PC-9 (cell line): ENCODE data around the gene KDM5A. TPM values are rescaled to one million over a fixed set of nuclear protein-coding genes. Genes with fewer than 3 reads are reported as not detected.
A peak's percentile ranks its signal among the peaks of the same experiment; 100 is the strongest.

ENCODE experiments used
- BruUV-seq: library from RNA; stranded (reverse); fragments of 400-500 nt; replicated peaks from 2 replicates; lab custom pipeline; 2021; lab: Mats Ljungman, UMichigan
- CTCF ChIA-PET: fragments of 300-600 bp; sonication (Branson Sonifier 250); formaldehyde crosslinking; loops from one replicate; lab custom pipeline; 2022; ENCODE audit warnings: antibody characterized with exemption; lab: Charles Lee
- POLR2A ChIA-PET: fragments of 300-600 bp; sonication (Branson Sonifier 250); formaldehyde crosslinking; loops from one replicate; lab custom pipeline; 2022; ENCODE audit warnings: antibody characterized with exemption; ENCODE audit not compliant: unreplicated experiment; lab: Charles Lee
- DNase-seq, 2 experiments: peaks; one replicate each; pipeline versions ENCODE4 v3.0.0 to v3.0.0-alpha.2; 2015 to 2022; ENCODE audit warnings: mixed read lengths in 1 of 2
- H2AFZ ChIP-seq: fragments of 200-600 bp; sonication (generic); 2 replicates; pipeline ENCODE4 v1.8.1; 2017; ENCODE audit warnings: antibody characterized with exemption
- H3F3A ChIP-seq: fragments of 200-600 bp; sonication (generic); 2 replicates; pipeline ENCODE4 v1.8.1; 2017; ENCODE audit warnings: antibody characterized with exemption, mild to moderate bottlenecking, low read depth; ENCODE audit not compliant: insufficient read depth
- H3K27ac ChIP-seq: fragments of 200-600 bp; sonication (generic); 2 replicates; pipeline ENCODE4 v1.6.1; 2016; ENCODE audit warnings: mixed run types
- H3K27me3 ChIP-seq: fragments of 200-600 bp; sonication (generic); 2 replicates; pipeline ENCODE4 v1.6.1; 2016; ENCODE audit warnings: low read depth, mixed run types; ENCODE audit not compliant: insufficient read depth
- H3K36me3 ChIP-seq: fragments of 200-600 bp; sonication (generic); 2 replicates; pipeline ENCODE4 v1.6.1; 2016; ENCODE audit warnings: low read depth, mixed run types
- H3K4me1 ChIP-seq: fragments of 200-600 bp; sonication (generic); replicated peaks from 2 replicates; pipeline ENCODE4 v1.6.1; 2016; ENCODE audit warnings: mixed run types; ENCODE audit not compliant: insufficient read depth
- H3K4me2 ChIP-seq: fragments of 200-600 bp; sonication (generic); 2 replicates; pipeline ENCODE4 v1.6.1; 2017; ENCODE audit warnings: mixed run types
- H3K4me3 ChIP-seq: fragments of 200-600 bp; sonication (generic); 2 replicates; pipeline ENCODE4 v1.6.1; 2016; ENCODE audit warnings: mixed run types
- H3K79me2 ChIP-seq: fragments of 200-600 bp; sonication (generic); 2 replicates; pipeline ENCODE4 v1.6.1; 2017; ENCODE audit warnings: low read depth, mixed run types
- H3K9me2 ChIP-seq: fragments of 200-600 bp; sonication (generic); 2 replicates; pipeline ENCODE4 v1.8.1; 2017; ENCODE audit warnings: mild to moderate bottlenecking; ENCODE audit not compliant: insufficient read depth
- H3K9me3 ChIP-seq: fragments of 200-600 bp; sonication (generic); 2 replicates; pipeline ENCODE4 v1.8.1; 2016; ENCODE audit warnings: low read depth; ENCODE audit not compliant: insufficient read depth
- H4K20me1 ChIP-seq: fragments of 200-600 bp; sonication (generic); 2 replicates; pipeline ENCODE4 v1.8.1; 2017; ENCODE audit not compliant: insufficient read depth
- CTCF ChIP-seq: fragments of 200-600 bp; sonication (generic); conservative IDR thresholded peaks from 2 replicates; pipeline ENCODE4 v1.6.1; 2017; ENCODE audit warnings: mixed run types, antibody characterized with exemption, mild to moderate bottlenecking, moderate library complexity
- EZH2 ChIP-seq: fragments of 200-600 bp; sonication (generic); IDR thresholded peaks from 2 replicates; pipeline ENCODE4 v1.8.0; 2017; ENCODE audit warnings: antibody characterized with exemption, low read depth
- intact Hi-C: fragments of 100-400 bp; cut with micrococcal nuclease; formaldehyde crosslinking; loops from one replicate; pipeline ENCODE4 v1.10.0; 2022; ENCODE audit not compliant: unreplicated experiment
- total RNA-seq: library from RNA; stranded (reverse); gene quantifications from 2 replicates; pipeline ENCODE4 v1.2.3, GENCODE V29; 2021

Gene KDM5A
- total RNA-seq, 1 experiment from 2014 or later, result 68.0 TPM

GRCh38 chr12:321606-322326, 67.4 kb downstream of the KDM5A start:
- Histone ChIP-seq H3K4me2 (no peak overlapping the region), H3F3A (peaks cover 24% of the 10 kb centered on the region), H2AFZ (no peak overlapping the region), H3K36me3 (peaks cover 59% of the 10 kb centered on the region), H3K79me2 (no peaks in the 10 kb centered on the region), H3K4me3 (no peak overlapping the region), H3K9me2 (no peaks in the 10 kb centered on the region), H3K27me3 (no peaks in the 10 kb centered on the region), H3K27ac (no peak overlapping the region), H3K4me1 (no peaks in the 10 kb centered on the region), H4K20me1 (peaks cover 15% of the 10 kb centered on the region), H3K9me3 (no peaks in the 10 kb centered on the region)
- no TSS peak for BruUV-seq
- peak; percentile 5 to 51 for DNase-seq
- CTCF ChIA-PET, result no interaction called here
- POLR2A ChIA-PET, result no interaction called here
- intact Hi-C loops, result no loop called here
- TF ChIP-seq CTCF, result peak; percentile 75
- no peak for TF ChIP-seq EZH2

- ChIA-PET CTCF (no interaction called here), POLR2A (no interaction called here)
- no peaks in the 10 kb centered on the region for H3K4me1 ChIP-seq
- H3K9me2 ChIP-seq, result no peaks in the 10 kb centered on the region
- TF ChIP-seq CTCF (no peak), EZH2 (no peak)
- no peaks in the 10 kb centered on the region for H3K9me3 ChIP-seq
- H3K4me3 ChIP-seq, result no peak overlapping the region
- no peaks in the 10 kb centered on the region for H3K79me2 ChIP-seq
- H4K20me1 ChIP-seq, result peaks cover 10% of the 10 kb centered on the region; the same call in 1 of the 2 replicates
- no peak overlapping the region for H3K27ac ChIP-seq
- no peak for DNase-seq
- intact Hi-C loops, result no loop called here
- no TSS peak for BruUV-seq
- no peak overlapping the region for H2AFZ ChIP-seq
- peaks cover 24% of the 10 kb centered on the region for H3F3A ChIP-seq
- H3K4me2 ChIP-seq, result no peak overlapping the region
- H3K36me3 ChIP-seq, result peaks cover 62% of the 10 kb centered on the region
- H3K27me3 ChIP-seq, result no peaks in the 10 kb centered on the region
Measured at GRCh38 chr12:318759-319515, 70.2 kb downstream of the KDM5A start.

GRCh38 chr12:308511-308910, 80.6 kb downstream of the KDM5A start:
- peaks cover 63% of the 10 kb centered on the region for H3K36me3 ChIP-seq
- TF ChIP-seq EZH2, result no peak
- TF ChIP-seq CTCF, result no peak
- no peaks in the 10 kb centered on the region for H3K79me2 ChIP-seq
- peaks cover 15% of the 10 kb centered on the region for H4K20me1 ChIP-seq
- ChIA-PET CTCF (no interaction called here), POLR2A (no interaction called here)
- H3K27ac ChIP-seq, result peak overlapping the region; percentile 28
- H3K27me3 ChIP-seq, result no peaks in the 10 kb centered on the region
- H3K4me2 ChIP-seq, result peak overlapping the region; percentile 49
- H2AFZ ChIP-seq, result no peak overlapping the region
- H3F3A ChIP-seq, result peaks cover 9% of the 10 kb centered on the region
- peak in 1 of 2 experiments; percentile 79 for DNase-seq
- no TSS peak for BruUV-seq
- intact Hi-C loops, result no loop called here
- H3K4me1 ChIP-seq, result peaks cover 24% of the 10 kb centered on the region
- H3K9me3 ChIP-seq, result no peaks in the 10 kb centered on the region
- H3K4me3 ChIP-seq, result peak overlapping the region; percentile 7; the same call in 1 of the 2 replicates
- H3K9me2 ChIP-seq, result no peaks in the 10 kb centered on the region
